Myocyte (in vitro differentiated cells): ENCODE data around the gene PNISR. TPM values are rescaled to one million over a fixed set of nuclear protein-coding genes. Genes with fewer than 3 reads are reported as not detected.
"Not testable (repeated sequence)": the region's sequence is repeated elsewhere in the genome, so short reads cannot be mapped to it uniquely, and the experiment has no call there.

ENCODE experiments used
- DNase-seq: peaks from one replicate; pipeline ENCODE4 v3.0.0-alpha.2; 2012; ENCODE audit warnings: low read depth
- polyA plus RNA-seq: library from polyadenylated mRNA; unstranded; fragments of >200 nt; gene quantifications from one replicate; pipeline ENCODE4 v1.2.1, GENCODE V29; 2012; ENCODE audit warnings: missing spikeins
- total RNA-seq: library from RNA; depleted of rRNA; stranded (reverse); fragments of >200 nt; gene quantifications from 2 replicates; pipeline ENCODE4 v1.2.3, GENCODE V29; 2014

Gene PNISR
- total RNA-seq: 108 and 117 TPM in 2 replicates
- polyA plus RNA-seq: 49.8 TPM

DNA sequence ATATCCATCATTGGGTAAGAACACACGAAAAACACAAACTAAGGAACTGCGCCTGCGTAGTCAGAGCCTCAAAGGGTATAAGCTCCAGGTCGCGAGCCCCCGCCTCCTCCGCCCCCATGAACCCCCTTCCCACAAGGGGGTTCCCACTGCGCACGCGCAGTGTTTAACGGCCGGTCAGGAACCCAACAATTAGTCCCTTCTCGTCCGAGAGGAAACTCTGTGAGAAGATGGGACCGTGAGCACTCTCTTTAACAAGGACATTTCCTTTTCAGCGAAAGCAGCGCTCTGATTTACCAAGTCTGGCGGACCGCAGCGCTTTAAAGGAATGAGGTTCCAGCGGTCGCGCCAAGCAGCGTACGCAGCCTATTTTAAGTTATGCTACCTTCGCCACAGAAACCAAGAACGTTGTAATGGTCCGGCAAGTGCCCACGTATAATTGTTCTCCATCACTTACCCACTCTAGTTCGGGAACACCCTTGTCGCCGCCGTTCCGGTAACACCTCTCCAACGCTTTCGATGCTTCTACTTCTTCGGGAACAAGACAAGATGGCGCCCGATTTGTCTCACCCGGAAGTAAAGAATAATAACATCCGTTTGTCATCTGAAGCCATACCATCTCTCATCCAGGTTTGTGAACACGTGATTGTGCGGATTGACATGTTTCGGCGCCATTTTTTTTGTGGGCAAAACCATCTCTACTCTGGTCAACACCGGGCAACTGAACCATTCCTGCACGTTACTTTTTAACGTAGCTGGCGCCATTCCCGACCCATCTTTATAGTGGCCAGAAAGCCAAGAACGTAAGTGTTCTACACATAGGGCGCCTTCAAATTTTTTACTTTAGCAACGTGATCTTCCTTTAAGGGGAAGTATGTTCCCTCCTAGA, at the start of gene PNISR:
TSS of gene PNISR (minus strand) at position 548 of the 886 bp plus-strand sequence. CDS start 10,649 bp downstream, outside the sequence.
- DNase-seq: peak; percentile 99

DNA sequence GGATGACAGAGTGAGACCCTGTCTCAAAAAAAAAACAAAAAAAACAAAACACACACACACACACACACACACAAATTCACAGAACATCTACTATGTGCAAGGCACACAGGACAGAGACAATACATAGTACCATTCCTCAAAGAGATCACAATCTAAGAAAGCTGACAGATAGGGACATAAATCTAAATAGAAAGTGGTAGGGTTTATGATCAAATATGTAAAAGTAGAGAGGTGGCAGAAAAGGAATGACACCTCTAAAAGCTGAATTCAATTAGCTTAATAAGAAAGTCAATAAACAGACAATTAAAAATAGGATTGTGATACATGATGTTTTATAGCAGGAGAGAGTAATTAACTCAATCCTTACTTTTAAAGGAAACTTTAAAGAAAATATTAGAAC, 48.6 kb upstream of the PNISR start:
- no peak for DNase-seq

DNA sequence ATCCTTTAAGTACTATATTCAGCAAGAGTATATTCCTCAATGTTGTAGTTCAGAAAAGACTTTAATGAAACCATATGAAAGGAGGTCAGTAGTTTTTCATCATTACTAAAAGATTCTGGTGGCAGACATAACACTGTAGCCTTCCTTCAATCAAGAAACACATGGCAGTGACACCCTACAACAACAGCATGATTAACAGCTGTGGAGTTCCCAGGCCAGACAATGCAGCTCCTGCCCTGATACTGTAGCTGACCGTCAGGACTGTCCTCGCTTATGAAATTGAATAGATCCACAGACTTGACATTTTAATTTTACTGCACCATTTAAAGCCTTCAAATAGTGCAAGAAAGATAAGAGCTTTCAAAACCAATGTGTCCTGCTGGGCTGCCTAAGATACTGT, 46.5 kb upstream of the PNISR start:
- DNase-seq: peak; percentile 31

- peak; percentile 38 for DNase-seq
These were observed 42.5 kb upstream of the PNISR start for GRCh38 chr6:99467509-99468106.

DNA sequence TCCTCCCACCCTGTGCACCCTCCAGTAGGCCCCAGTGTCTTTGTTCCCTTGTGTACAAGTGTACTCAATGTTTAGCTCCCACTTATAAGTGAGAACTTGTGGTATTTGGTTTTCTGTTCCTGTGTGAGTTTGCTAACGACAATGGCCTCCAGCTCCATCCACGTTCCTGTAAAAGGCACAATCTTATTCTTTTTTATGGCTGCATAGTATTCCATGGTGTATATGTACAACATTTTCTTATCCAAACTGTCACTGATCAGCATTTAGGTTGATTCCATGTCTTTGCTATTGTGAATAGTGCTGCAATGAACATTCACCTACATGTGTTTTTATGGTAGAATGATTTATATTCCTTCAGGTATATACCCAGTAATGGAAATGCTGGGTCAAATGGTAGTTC, 34.0 kb upstream of the PNISR start:
- not testable (repeated sequence) for DNase-seq

DNA sequence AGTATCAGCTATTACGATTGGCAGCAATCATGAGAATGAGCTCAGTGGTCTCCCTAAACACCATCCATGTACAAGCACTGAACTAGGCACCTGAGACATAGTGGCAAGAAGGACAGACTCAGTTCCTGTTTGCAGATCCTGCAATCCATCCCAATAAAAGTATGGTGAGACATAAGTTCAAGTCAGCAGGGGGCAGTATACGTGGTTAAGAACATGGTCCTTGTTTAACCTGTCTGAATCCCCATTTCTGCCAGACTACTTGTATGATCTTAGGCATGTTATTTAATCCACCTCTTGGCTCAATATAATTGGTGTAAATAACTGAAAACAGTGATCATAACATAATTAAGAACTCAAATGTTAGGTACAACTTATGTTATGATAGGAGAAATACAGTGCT, 33.2 kb upstream of the PNISR start:
- DNase-seq: no peak

GRCh38 chr6:99446076-99446475, 21.0 kb upstream of the PNISR start:
- no peak for DNase-seq

DNA sequence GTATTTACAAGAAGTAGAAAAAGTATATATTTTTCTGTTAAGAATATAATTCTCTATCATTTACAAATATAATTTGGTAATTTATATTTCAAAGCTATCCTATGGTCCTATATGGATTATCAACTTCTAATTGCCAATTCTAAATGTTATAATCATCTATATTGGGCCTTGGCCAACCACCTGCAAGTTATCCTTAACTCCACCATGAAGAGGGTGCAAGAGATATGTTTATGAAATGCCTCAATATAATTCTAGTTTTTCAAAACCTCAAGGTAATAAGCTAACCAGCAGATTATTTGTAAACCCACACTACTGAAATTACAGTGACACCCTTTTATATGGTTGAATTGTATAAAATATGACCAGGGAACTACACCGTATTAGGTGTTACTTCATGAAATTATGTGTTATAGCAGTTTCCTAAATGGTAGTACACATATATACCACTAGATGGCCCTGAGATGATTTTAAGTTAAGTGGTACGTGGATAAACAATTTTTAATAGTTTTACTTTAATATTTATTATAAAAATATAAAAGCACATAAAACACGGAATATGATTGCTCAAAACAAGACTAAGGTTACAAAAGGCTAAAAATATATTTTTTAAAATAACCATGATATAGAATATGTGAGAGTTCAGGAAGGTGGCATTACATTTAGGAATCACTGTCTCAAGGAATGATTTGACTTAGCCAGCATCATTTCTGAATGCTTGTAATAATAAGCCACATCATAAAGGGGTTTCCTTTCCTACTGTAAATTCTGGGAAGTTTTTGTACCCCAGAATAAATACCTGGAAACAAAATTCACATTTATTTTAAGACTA, 9.8 kb upstream of the PNISR start:
- peak; percentile 35 for DNase-seq

DNA sequence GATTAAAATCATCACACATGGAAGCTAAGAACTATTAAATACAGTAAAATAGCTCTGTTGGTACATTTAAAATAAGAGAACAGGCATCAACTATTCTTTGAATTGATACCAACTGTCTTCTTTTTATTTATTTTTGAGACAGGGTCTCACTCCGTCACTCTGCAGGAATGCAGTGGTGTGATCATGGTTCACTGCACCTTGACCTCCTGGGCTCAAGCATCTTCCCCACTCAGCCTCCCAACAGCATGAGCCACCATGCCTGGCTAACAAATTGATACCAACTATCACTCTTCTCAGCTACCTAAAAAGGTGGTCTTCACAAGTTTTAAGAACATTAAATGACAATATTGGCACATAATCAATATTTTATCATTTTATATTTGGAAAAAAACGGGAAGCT, 7.8 kb upstream of the PNISR start:
- no peak for DNase-seq

DNA sequence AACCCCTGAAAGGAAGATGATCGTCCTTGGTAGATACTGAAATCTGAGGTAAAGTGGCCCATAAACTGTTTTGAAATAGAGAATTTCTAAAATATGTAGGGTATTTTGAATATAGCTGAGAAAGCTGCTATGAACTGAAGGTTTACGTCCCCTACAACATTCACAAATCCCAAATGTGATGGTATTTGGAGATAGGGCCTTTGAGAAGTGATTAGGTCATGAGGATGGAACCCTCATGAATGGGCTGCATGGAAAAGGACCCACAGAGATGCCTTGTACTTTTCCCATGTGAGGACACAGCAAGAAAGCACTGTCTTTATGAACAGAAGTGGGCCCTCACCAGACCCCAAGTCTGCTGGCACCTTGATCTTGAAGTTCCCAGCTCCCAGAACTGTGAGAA, 6.8 kb upstream of the PNISR start:
- no peak for DNase-seq

- no peak for DNase-seq
These were observed 2.9 kb upstream of the PNISR start for GRCh38 chr6:99427988-99428387.

GRCh38 chr6:99426451-99426757, 1.3 kb upstream of the PNISR start:
- DNase-seq: peak; percentile 9

GRCh38 chr6:99425647-99426450, 741 bp upstream of the PNISR start:
- DNase-seq: peak; percentile 96

GRCh38 chr6:99424022-99424421, 1.1 kb downstream of the PNISR start:
- no peak for DNase-seq

GRCh38 chr6:99422912-99423311, 2.2 kb downstream of the PNISR start:
- DNase-seq: no peak

- DNase-seq: no peak
These were observed 8.0 kb downstream of the PNISR start for GRCh38 chr6:99416892-99417767.

DNA sequence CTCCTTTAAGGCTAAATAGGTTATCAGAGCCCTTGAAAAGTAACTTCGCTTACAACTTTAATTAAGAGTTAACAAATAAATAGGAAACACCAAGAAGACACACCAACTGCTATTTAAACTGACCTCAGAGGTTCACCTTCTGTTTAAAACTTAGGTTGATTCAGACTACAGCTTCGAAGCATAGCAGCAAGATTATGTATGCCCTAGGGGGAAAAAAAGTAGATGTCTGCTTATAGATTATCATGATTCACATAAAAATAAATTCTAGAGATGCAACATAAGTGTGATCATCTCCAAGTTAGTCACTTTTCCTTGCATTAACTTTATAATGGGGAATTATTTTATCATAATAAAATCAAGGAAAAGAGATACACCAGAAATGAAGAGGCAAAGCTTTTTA, 8.9 kb downstream of the PNISR start:
- no peak for DNase-seq

DNA sequence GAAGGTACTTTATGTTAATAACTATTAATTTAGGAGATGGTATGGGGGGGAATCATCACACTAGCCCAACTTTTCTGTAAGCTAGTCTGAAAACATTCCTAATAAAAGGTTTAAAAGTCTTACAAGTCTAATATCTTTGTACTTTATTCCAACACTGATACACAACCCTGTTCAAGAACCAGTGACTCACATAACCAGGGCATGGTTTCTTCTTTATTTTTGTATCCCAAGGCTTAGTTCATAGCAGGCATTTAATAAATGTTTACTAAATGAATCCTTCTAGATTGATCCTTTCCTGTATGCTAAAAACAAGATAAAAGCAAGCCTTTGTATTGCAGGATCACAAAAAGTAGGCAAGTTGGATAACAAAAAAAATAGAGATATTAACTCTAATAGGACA, 9.7 kb downstream of the PNISR start:
- DNase-seq: no peak

DNA sequence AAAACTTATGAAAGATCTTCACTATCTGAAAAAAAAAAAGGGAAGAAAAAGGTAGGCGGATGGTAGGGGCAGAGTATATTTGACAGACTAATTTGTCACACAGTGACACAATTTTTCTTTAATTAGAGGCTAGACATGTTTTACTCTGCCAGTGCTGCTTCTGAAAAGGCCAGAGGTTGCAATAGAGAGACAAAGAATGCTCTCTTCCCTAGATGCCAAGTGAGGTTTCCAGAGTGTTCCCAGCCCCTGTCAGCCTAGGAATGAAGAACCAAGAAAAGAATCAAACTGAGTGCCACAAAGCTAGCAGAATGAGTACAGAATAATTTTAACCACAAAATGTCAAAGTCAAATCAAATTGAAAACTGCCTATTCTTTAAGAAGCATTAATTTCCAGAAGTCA, 13.0 kb downstream of the PNISR start:
- DNase-seq: no peak

- DNase-seq: no peak
These were observed 15.4 kb downstream of the PNISR start for GRCh38 chr6:99409672-99410071.
